Left ventricle myocardium inferior (tissue), 1 donor: Measurements from ENCODE around the gene CLDN9. TPM values are rescaled to one million over a fixed set of nuclear protein-coding genes. Genes with fewer than 3 reads are reported as not detected.

Source experiments
- DNase-seq: peaks from one replicate; pipeline ENCODE4 v3.0.0-alpha.2; 2020
- H3K27ac ChIP-seq: fragments of 200-600 bp; replicated peaks from 2 replicates; pipeline ENCODE4 v1.8.0; 2021
- H3K27me3 ChIP-seq: fragments of 200-600 bp; 2 replicates; pipeline ENCODE4 v1.8.0; 2021; ENCODE audit warnings: low read depth
- H3K36me3 ChIP-seq: fragments of 200-600 bp; 2 replicates; pipeline ENCODE4 v1.8.0; 2021
- H3K4me1 ChIP-seq: fragments of 200-600 bp; 2 replicates; pipeline ENCODE4 v1.8.0; 2021
- H3K4me3 ChIP-seq: fragments of 200-600 bp; 2 replicates; pipeline ENCODE4 v1.8.0; 2021; ENCODE audit warnings: mild to moderate bottlenecking, moderate library complexity
- H3K9me3 ChIP-seq: fragments of 200-600 bp; replicated peaks from 2 replicates; pipeline ENCODE4 v1.8.0; 2021
- CTCF ChIP-seq: fragments of 200-600 bp; IDR thresholded peaks from 2 replicates; pipeline ENCODE4 v1.8.0; 2021; ENCODE audit warnings: antibody characterized with exemption, mild to moderate bottlenecking, borderline replicate concordance
- intact Hi-C: fragments of 100-400 bp; cut with micrococcal nuclease; formaldehyde crosslinking; loops from one replicate; pipeline ENCODE4 v1.11.0; 2022
- total RNA-seq: library from RNA; stranded (reverse); fragmentation: NEBNext Ultra II Directional; extraction: Animal tissue kit (Norgen Biotek cat#: 25700); gene quantifications from one replicate; pipeline ENCODE4 v1.2.1, GENCODE V29; 2021
- donor health status: DM: no; HTN: yes; CAD: no; lungs with severe emphysema.

CLDN9 gene
- total RNA-seq, 1 donor from 2014 or later = 1.2 TPM

GRCh38 chr16:3007059-3007956 lies 5.4 kb upstream of the CLDN9 start:
- Histone ChIP-seq H3K9me3 (no peaks in the 10 kb centered on the region), H3K36me3 (no peaks in the 10 kb centered on the region), H3K4me3 (no peak overlapping the region), H3K27me3 (peaks cover 86% of the 10 kb centered on the region), H3K27ac (no peak overlapping the region), H3K4me1 (peaks cover 10% of the 10 kb centered on the region)
- intact Hi-C loops = no loop called here
- no peak for DNase-seq
- no peak for TF ChIP-seq CTCF

GRCh38 chr16:3007957-3008689 lies 4.6 kb upstream of the CLDN9 start:
- no peaks in the 10 kb centered on the region for H3K36me3 ChIP-seq
- peak; percentile 43 for DNase-seq
- intact Hi-C loops = no loop called here
- no peaks in the 10 kb centered on the region for H3K9me3 ChIP-seq
- H3K4me1 ChIP-seq = peaks cover 10% of the 10 kb centered on the region
- H3K27ac ChIP-seq = no peak overlapping the region
- H3K4me3 ChIP-seq = no peak overlapping the region
- H3K27me3 ChIP-seq = peaks cover 91% of the 10 kb centered on the region
- no peak for TF ChIP-seq CTCF

GRCh38 chr16:3008690-3009037 lies 4.1 kb upstream of the CLDN9 start:
- TF ChIP-seq CTCF = no peak
- DNase-seq = no peak
- peaks cover 91% of the 10 kb centered on the region for H3K27me3 ChIP-seq
- peaks cover 6% of the 10 kb centered on the region for H3K4me1 ChIP-seq
- no peak overlapping the region for H3K4me3 ChIP-seq
- H3K9me3 ChIP-seq = no peaks in the 10 kb centered on the region
- H3K27ac ChIP-seq = no peak overlapping the region
- no peaks in the 10 kb centered on the region for H3K36me3 ChIP-seq
- intact Hi-C loops = no loop called here

- Histone ChIP-seq H3K9me3 (no peaks in the 10 kb centered on the region), H3K27ac (no peak overlapping the region), H3K36me3 (no peaks in the 10 kb centered on the region), H3K27me3 (peaks cover 100% of the 10 kb centered on the region), H3K4me3 (no peak overlapping the region), H3K4me1 (peaks cover 4% of the 10 kb centered on the region)
- intact Hi-C loops = no loop called here
- no peak for DNase-seq
- no peak for TF ChIP-seq CTCF
Measured at GRCh38 chr16:3009568-3010390, 2.9 kb upstream of the CLDN9 start.

- Histone ChIP-seq H3K36me3 (no peaks in the 10 kb centered on the region), H3K27ac (no peak overlapping the region), H3K9me3 (no peaks in the 10 kb centered on the region), H3K4me3 (no peak overlapping the region), H3K27me3 (peaks cover 100% of the 10 kb centered on the region), H3K4me1 (no peaks in the 10 kb centered on the region)
- intact Hi-C loops = no loop called here
- no peak for DNase-seq
- TF ChIP-seq CTCF = no peak
Measured at GRCh38 chr16:3010510-3010909, 2.2 kb upstream of the CLDN9 start.
